C1 segment of cervical spinal cord (tissue), 14 donors: ENCODE results near the gene MLF1.
"Not testable (repeated sequence)": the region's sequence is repeated elsewhere in the genome, so short reads cannot be mapped to it uniquely, and the experiment has no call there.

Experiments used
- DNase-seq, 14 donors: peaks; one replicate each; lab custom pipeline; 2025; lab: John Stamatoyannopoulos, UW

The MLF1 gene, protein sequence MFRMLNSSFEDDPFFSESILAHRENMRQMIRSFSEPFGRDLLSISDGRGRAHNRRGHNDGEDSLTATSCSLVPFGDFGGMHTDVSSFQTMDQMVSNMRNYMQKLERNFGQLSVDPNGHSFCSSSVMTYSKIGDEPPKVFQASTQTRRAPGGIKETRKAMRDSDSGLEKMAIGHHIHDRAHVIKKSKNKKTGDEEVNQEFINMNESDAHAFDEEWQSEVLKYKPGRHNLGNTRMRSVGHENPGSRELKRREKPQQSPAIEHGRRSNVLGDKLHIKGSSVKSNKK

DNA sequence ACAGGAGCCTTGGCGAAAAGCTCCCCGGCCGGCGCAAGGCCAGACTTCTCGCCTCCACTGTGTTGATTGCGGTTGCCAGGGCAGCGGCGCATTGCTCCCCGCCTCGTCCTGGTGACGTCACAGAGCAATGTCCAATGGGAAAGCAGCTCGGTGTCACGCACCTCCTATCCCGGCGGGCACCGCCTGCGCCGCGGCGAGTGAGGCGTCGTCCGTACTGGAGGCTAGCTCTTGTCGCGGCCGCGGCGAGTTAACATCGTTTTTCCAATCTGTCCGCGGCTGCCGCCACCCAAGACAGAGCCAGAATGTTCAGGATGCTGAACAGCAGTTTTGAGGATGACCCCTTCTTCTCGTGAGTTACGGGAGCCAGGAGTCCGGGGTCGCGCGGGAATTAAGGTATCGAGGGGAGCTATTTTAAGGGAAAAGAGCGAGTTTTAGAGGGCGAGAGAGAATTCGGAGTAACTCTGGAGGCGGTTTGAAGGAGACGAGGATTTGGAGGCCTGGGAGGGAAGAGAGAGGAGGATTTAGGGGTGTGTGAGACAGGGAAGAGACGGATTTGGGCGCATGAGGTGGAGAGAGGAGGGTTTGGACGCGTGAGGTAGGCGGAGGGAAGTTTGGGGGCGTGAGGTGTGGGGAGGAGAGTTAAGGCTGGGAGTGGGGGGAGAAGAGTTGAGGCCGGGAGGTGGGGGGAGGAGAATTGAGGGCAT, at the start of gene MLF1:
Gene MLF1, plus strand, starts transcription at position 196 of the 704 bp plus-strand sequence. Its CDS starts 107 bp downstream, at position 303.
- peak; percentile 18 to 92 (median 89) for DNase-seq

DNA sequence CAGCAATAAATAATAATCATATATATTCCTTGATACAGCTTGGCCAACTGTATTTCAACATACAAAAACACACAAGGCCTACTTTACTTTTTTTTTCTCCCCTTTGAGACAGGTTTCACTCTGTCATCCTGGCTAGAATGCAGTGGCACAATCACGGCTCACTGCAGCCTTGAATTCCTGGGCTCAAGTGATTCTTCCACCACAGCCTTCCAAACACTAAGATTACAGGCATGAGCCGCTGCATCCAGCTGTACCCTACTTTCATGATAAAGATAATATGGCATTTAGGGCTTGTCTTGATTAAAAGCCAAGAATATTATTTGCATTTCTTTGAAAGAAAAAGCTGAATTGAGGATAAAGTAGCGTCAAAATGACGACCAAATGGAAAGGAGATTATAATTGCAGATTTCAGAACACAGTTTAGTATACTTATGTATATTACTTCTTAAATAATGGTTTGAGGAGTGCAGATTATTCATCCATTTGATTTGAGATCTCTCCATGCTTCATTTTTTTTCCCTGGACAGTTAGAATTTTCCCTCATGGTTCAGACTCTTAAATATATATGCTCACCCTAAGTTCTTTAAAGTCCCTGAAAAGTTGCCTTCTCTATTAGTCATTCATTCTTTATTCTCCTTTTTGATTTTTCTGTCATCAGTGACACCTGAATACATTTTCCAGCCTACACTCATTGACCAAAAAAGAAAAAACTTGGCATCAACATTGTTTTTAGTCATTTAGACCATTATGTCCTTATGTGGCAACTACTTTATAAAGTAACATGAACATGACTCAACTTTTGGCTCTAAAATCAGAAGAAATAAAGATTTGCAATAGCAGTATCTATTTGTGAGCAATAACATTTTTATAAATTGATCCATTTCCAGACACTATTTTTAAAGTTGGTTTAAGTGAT, 48.5 kb upstream of the MLF1 start:
- DNase-seq, result no peak

DNA sequence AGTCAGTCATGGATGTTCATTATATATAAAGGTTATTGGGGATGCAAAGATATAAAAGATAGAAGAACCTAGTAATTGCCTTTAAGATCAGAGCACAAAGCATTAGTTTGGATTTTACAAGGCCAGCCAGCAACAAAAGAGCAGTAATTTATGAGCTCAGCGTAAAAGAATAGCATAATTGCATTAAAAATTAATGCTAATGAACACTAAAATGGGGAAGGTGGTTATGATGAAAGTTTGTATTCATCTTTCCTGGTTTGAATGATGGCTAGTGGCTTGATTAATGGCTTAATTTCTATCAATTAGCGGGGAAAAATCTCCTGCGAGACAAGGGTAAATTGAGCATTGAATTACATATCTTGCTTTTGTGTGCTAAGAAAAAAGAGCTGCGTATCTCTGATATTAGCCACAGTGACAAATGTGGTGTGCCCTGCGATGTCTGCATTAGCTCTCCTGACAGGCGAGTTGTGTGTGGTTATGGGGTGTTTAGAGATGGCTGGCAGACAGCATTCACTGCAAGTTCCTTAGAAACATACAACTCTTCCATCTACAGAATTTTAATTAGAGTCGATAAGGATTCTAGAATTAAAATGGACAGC, 42.8 kb upstream of the MLF1 start:
- DNase-seq, result no peak

DNA sequence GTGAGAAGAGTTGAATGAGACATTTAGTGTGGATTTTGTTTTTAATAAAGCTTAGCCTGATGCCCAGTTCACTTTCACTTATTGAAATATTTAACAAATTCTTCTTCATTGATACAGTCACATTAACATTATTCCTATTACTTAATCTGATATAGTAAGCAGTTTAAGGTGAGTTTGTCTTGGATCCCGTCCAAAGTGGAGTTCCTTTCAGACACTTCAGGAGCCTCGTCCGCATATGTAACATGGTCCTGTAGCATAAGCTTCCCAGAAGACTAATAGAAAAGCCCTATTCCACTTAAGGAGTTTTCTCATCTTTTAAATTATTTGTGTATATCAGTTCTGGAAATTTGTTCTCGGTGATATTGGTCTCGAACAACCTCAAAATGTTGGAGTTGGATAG, 39.7 kb upstream of the MLF1 start:
- no peak for DNase-seq

DNA sequence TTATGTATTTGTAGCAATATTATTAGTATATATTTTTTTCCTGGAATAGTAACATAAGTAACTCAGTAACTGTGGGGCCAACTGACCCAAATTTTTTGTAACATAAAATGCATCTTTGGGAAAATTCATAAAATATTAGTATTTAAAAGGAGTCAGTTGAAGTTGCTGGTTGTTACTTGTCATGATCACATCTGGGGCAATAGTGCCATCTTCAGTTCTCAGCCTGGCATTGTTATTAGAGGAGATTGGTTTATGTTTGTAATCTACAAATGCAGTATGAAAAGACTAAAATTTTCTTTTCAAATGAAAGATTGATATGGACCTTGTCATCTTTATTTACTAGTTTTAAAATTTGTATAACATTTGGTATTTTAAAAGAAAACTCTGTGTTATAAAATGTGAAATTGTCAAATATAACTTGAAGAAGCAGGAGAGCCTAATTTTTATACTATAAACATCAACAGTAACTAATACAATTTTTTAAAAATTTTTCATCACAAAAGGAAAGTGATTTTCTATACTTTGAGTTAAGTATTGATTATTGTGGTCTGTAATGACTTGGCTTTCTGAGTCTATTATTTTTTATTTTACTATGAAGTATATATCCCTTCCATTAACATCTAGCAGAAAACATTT, 38.8 kb upstream of the MLF1 start:
- no peak for DNase-seq

DNA sequence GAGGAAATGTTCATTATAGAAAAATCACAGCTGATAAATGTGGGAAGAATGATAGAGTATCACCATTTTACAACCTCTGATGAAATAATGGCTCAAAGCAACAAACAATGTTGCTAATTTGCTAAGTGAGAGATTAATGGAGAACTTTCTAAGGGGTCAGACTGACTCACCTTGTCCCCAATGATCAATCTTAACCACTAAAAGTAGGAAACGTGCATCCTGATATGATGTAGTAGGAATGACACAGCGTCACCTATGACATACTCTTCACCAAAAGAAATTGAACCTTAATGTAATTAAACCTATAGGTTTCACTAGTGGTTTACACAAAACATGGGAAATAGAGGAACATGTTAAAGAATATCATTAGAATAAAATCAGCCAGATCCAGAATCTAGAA, 35.1 kb upstream of the MLF1 start:
- DNase-seq, result no peak

DNA sequence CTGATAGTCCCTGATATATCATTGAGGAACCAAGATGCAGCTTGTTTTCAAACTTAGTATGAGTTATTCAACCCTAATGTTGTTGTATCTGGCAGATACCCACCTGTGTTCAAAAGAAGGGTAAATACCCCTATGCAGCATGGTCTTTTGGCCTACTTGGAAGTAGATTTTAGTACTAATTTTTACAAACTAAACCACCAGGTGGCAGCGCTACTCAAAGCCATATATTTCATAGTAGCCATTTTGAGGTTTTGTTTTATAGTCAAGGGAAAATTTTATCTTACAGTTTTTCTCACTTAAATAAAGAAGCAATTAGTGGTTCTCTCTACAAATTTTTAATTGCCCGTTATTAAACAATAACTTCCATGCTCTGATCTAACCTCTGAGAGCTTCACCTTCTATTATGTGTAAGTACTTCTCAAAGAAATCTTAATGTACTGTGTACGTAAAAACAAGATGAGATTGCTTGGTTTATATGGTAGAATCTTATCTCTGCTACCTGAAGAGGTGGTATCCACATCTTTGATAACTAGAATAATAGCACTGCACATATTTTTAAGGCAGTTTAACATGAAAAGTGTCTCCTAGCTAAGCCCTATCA, 31.5 kb upstream of the MLF1 start:
- DNase-seq, result no peak

DNA sequence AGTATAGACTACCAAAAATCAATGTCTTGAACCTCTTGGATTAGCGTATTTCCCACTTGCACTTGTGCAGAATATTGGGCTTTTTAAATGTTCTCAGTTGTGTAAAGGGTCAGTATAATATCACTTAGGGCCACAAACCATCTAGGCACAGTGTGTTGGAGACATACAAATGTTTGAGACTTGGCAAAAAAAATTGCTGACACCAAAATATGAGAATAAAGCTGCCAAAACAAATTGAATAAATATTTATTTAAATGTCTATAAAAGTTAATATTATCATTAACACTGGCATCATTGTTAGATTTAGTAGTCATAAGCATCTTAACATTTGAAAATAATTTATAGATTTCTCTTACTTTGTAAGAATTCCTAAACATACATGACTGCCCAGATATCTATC, 30.9 kb upstream of the MLF1 start:
- no peak for DNase-seq

DNA sequence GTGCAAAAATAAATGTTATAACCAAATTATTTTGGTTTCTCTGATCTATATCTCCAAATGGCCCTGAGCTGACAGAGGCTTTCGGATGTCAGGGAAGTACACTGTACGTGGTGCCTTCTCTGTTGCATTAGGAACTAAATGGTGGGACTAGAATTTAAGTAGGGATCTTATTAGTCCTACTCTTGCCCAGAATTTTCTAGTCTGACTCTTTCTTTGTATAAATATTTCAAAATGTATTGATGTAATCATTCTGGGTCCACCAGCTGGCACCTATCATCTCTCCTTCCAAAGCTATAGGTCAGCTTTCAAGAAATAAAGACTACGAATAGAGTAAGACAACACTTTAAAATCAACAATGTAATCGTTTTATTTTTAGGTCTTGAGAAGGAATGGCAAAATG, 22.3 kb upstream of the MLF1 start:
- DNase-seq, result no peak

DNA sequence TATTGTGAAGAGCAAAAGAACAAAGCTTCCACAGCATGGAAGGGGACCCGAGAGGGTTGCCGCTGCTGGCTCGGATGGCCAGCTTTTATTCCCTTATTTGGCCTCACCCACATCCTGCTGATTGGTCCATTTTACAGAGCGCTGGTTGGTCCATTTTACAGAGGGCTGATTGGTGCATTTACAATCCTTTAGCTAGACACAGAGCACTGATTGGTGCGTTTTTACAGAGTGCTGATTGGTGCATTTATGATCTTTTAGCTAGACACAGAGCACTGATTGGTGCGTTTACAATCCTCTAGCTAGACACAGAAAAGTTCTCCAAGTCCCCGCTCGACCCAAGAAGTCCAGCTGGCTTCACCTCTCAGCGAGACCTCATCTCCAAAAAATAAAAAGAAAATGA, 21.1 kb upstream of the MLF1 start:
- DNase-seq, result not testable (repeated sequence)

DNA sequence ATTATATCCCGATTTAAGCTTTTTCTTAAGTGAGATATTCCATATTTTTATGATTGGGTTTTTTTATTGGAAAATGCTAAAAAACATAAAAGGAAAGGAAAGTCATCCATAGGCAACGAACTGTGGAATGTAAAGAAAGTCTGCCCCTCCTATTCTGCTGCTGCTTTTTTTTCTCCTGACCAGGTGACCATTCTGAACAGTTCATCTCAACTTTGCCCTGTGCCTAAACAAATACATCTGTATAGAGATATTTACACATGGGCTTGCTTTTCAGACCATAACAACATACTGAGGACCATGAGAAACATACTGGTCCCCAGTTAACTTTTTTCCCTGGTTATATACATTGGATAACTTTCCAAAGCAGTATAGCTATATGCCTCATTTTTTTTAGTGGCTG, 18.9 kb upstream of the MLF1 start:
- DNase-seq, result no peak

DNA sequence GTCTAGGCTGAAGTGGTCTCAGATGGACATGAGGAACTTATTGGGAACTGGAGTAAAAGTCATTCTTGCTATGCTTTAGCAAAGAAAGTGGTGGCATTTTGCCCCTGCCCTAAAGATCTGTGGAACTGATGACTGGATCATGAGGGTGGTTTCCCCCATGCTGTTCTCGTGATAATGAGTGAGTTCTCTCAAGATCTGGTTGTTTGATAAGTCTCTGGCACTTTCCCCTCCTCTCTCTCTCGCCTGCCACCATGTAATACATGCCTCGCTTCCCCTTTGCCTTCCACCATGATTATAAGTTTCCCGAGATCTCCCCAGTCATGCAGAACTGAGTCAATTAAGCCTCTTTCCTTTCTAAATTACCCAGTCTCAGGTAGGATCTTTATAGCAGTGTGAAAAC, 11.5 kb upstream of the MLF1 start:
- DNase-seq, result no peak

DNA sequence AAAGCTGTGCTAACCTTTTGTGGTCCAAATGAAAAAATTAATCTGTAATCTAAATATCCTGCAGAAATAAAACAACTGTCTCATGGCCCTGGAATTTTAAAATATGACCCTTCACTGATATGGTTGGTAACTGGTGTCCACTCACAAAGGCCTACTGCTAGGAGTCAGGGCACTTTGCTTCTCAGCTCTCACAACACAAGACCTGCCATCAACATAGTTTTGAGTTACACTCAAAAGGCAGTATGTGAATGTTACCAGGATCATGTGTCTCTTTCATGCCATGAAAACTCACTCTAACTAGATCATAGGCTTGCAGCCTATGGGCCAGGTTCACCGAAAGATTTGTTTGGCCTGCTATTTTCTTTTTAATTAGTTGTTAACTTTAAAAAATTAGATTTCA, 10.0 kb upstream of the MLF1 start:
- no peak for DNase-seq

DNA sequence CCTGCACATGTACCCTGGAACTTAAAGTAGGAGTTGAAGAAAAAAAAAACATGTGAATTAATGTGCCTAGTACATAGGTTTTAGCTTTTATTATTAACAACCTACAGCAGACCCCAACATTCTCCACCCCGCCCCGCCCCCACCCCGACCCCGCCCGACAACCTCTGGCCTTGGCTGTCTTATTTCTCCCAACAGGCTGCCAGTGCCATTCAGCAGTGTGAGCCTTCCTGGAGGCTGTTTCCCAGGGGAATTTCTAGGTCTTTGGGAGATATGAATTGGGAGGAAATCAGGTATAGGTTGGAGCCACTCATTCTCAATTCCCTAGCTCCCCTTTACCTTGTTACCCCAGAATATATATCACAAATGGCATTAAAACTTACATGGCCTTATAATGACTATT, 8.3 kb upstream of the MLF1 start:
- DNase-seq, result no peak

DNA sequence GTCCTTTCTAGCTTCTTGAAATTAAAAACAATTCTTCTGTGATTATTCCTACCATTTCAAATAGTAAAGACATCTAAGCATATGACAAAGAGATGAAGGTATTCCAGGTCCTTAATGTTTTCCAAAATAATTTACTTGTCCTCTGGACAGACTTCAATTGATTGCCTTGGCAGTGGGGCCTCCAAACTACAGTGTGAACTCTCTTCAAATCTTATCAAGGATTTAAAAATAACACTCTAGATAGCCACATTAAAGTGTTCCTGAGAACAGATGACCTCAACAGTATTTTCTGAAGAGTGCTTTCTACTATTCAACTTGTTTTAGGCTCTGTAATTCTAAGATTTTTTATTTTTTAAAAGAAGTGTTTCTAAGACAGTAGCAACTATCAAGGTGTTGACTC, 7.9 kb upstream of the MLF1 start:
- DNase-seq, result no peak

DNA sequence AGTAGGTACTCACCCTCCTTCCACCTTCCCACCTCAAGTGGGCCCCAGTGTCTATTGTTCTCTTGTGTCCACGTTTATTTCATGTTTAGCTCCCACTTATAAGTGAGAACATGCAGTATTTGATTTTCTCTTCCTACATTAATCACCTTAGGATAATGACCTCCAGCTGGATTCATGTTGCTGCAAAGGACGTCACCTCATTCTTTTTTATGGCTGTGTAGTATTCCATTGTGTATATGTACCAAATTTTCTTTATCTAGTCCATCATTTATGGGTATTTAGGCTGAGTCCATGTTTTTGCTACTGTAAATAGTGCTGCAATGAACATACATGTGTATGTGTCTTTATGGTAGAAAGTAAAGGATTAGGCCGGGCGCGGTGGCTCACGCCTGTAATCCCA, 5.9 kb upstream of the MLF1 start:
- no peak for DNase-seq

DNA sequence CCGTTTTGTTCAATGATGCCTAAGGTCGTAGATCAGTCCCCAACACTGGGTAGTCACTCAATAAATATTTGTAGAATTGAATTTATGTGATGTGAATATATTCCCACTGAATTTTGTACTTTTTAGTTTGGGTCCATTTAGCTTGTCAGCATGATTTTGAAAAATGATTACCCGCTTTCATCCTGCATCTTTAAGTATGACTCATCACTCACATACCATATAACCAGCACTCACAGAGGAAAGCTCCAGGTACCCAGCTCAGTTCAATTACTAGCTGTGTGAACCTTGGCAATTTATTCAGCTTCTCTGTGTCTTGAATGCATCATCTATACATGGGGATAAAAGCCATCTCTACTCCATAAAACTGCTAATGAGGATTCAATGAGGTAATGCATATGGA, 2.2 kb upstream of the MLF1 start:
- no peak for DNase-seq

DNA sequence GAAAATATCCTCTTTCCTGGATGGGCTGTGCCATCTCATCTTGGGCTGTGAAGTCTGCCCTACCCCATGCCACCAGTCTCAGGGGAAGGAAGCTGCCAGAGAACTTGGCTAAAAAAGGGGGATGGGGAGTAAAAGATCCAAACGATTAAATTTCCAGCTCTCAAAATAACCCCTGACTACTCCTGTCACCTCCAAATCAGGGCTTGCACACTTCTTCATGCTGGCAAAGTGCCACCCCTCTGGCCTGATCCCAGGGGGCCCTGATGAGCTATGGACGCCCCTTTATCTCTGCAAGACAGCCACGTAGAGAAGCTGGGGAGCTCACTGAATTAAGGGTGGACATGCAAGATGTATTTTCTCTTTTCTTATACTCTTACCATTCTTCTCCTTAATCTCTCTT, 1.2 kb upstream of the MLF1 start:
- DNase-seq, result no peak

DNA sequence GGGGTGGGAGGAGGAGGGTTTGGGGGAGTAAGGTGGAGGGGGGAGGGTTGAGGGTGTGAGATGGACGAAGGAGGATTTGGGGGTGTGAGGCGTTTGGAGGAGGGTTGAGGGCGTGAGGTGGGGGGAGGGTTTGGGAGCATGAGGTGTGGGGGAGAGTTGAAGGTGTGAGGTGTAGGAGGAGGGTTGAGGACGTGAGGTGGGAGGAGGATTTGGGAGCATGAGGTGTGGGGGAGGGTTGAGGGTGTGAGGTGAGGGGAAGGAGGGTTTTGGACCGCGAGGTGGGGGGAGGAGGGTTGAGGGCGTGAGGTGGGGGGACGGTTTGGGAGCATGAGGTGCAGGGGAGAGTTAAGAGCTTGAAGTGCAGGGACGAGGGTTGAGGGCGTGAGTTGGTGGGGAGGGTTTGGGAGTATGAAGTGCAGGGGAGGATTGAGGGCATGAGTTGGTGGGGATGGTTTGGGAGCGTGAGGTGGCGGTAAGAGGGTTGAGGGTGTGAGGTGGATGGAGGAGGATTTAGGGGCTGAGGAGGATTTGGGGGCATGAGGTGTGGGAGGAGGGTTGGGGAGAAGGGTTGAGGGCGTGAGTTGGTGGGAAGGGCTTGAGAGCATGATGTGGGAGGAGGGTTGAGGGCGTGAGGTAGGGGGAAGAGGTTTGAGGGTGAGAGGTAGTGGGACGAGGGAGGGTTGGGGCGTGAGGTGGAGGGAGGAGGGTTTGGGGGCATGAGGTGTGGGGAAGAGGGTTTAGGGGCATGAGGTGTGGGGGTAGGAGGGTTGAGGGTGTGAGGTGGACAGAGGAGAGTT, 1.2 kb downstream of the MLF1 start:
- DNase-seq, result no peak

DNA sequence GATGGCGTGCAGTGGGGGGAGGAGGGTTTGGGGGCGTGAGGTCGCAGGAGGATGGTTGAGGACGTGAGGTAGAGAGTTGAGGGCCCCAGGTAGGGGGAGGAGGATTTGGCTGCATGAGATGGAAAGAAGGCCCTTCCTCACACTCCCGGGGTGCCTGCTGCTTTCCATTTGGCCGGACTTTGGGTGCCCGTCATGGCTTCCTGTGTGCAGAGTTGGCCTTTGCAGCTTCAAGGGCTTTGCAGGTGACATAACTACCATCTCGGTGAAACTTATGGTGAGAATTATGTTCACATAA, 1.7 kb downstream of the MLF1 start:
- DNase-seq, result no peak

DNA sequence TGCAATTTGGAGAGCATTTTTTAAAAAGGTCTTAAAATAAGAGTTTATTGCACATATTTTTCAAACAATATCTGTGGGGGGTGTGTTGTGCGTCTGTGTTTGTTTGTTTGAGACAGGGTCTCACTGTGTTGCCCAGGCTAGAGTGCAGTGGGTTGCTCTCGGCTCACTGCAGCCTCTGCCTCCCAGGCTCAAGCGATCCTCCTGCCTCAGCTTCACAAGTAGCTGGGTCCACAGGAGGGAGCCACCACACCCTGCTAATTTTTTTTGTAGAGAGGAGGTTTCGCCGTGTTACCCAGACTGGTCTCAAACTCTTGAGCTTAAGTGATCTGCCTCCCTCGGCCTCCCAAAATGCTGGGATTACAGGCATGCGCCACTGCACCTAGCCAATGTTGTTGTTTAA, 2.7 kb downstream of the MLF1 start:
- no peak for DNase-seq
